Measurements from ENCODE around the gene IGFLR1.
"Not testable (repeated sequence)": the region's sequence is repeated elsewhere in the genome, so short reads cannot be mapped to it uniquely, and the experiment has no call there.

The IGFLR1 gene

DNA sequence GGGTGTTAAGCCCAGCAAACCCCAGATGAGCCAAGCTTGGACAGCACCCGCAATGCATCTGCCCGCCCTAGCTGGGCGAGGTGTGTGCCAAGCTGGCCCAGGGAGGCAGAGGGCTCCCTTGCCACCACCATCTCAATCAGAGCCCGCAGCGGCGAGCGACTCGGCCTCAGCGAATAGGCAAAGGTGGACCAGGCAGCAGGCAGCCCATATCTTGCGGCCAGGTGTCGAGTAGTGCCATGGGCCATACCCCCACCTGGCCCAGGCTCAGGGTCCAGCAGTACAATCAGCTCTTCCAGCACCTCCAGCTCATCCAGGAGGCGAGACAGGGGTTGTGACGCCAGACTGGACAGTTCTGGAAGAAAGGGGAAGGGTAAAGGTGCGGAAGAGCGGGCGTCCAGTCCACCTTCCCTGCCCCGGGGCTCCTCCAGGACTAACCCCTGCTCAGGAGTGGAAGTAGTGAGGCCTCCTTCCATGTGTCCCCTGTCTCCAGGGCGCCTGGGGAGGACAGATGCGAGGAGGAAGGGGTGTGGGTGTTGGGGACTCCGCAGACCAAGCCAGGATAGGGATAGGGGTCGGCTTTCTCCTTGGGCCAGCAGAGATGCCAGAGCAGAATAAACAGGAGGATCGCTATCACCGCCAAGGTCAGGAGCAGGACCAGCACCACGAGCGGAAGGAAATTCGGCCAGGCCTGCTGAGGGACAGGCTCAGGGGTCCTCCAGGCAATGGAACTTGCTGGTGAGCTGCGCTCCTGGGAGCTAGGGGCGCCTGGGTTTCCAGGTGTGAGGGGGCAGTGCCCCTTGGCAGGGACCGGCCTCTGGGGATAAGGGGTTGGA lies 2.8 kb downstream of the IGFLR1 start:
- no peak for DNase-seq

DNA sequence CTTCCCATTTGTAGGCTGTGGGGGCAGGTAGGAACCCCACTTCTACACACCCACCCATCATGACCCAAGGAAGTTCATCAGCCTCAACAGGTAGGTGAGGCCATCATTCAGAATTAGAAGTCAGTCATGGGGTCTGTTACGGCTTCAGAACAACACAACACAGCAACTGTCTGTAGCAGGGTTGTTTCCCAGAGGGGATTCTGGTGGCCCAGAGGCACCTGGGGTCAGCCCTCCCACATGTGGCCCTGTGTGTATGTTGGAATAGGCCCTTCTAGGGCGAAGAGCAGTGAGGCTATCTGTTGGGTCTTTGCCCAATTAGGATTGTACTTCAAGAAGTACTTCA lies 3.4 kb downstream of the IGFLR1 start:
- no peak for DNase-seq

DNA sequence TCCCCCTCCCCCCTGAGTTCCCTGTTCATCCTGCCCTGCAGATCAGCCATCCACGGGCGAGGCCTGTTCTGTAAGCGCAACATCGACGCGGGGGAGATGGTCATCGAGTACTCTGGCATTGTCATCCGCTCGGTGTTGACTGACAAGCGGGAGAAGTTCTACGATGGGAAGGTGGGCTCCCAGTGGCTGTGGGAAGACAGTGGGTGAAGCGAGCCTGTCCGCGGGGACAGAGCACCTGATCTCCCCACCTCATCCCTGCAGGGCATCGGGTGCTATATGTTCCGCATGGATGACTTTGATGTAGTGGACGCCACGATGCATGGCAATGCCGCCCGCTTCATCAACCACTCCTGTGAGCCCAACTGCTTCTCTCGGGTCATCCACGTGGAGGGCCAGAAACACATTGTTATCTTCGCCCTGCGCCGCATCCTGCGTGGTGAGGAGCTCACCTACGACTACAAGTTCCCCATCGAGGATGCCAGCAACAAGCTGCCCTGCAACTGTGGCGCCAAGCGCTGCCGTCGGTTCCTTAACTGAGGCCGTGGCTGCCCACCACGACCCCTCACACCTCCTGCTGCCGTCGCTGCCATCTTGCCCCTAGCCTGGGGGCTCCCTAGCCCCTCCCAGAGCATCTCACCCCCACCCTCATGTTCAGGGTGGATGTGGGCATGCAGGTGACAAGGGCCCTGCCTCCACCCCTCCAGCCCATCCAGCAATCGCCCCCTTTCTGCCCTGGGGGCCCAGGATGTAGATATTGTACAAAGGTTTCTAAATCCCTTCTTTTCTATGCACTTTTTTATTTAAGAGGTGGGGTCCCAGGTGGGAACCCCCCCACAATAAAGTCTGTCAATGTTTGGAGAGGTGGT lies 4.0 kb downstream of the IGFLR1 start:
- DNase-seq, result no peak

DNA sequence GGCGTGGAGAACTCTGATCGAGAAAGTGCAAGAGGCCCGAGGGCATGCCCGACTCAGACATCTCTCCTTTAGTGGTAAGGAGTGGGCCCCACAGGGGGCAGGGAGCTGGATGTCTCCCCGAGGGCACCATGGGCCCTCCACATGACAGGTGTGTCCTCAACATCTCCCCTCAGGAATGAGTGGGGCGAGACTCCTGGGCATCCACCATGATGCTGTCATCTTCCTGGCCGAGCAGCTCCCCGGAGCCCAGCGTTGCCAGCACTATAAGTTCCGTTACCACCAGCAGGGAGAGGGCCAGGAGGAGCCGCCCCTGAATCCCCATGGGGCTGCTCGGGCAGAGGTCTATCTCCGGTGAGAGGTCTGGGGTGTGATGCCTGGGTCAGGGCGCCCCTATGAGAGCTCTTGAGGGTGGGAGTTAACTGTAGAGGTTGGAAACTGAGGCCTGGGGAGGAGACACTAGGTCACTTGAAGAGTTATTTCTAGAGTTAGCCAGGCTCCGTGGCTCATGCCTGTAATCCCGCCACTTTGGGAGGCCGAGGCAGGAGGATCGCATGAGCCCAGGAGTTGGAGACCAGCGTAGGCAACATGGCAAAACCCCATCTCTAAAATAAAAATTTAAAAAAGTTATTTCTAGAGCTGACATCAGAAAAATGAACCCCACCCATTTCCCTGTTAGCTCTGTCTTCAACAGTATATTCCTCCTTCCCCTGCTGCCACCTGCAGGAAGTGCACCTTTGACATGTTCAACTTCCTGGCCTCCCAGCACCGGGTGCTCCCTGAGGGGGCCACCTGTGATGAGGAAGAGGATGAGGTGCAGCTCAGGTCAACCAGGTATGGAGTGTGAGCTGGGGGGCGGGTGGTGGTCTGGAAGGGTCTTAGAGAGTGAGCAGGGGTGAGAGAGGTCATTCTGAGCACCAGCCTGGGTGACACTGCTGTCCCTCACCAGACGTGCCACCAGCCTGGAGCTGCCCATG lies 5.1 kb downstream of the IGFLR1 start:
- DNase-seq, result no peak

DNA sequence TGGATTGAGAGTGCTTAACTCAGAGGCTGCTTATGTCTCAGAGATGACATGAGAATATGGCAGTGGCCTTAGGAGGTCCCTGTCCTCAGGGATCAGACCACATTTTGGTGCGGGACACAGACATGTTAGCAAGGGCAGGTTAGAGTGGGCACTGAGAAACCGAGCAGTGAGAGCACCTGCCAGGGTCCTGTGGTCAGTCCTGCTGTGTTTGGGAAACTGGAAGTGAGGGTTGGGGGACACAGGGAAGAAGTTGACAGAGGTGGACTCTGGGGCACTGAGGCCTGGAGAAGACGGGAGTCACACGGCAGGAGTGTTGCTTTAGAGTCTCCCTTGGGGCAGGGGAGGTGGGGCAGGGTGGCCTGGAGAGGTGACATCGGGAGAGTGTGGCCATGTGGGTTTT lies 7.4 kb downstream of the IGFLR1 start:
- DNase-seq, result no peak

DNA sequence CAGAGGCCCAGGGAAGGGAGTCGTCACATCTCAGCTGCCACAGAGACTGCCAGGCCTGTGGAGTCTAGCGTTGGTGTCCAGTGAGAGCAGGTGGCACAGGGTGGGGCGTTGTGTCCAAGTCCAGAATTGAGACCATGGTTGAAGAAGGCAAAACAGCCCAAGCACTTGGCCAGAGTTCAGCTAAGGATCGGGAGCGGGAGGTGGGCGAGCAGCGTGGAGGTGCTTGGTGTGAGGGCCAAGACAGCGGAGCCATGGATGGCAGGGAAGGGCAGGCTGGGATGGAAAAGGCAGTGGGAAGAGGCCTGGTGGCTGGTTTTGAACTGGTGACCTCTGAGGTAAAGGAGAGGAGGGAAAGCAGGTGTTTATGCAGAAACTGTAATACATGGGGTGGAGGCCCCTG lies 8.0 kb downstream of the IGFLR1 start:
- no peak for DNase-seq

DNA sequence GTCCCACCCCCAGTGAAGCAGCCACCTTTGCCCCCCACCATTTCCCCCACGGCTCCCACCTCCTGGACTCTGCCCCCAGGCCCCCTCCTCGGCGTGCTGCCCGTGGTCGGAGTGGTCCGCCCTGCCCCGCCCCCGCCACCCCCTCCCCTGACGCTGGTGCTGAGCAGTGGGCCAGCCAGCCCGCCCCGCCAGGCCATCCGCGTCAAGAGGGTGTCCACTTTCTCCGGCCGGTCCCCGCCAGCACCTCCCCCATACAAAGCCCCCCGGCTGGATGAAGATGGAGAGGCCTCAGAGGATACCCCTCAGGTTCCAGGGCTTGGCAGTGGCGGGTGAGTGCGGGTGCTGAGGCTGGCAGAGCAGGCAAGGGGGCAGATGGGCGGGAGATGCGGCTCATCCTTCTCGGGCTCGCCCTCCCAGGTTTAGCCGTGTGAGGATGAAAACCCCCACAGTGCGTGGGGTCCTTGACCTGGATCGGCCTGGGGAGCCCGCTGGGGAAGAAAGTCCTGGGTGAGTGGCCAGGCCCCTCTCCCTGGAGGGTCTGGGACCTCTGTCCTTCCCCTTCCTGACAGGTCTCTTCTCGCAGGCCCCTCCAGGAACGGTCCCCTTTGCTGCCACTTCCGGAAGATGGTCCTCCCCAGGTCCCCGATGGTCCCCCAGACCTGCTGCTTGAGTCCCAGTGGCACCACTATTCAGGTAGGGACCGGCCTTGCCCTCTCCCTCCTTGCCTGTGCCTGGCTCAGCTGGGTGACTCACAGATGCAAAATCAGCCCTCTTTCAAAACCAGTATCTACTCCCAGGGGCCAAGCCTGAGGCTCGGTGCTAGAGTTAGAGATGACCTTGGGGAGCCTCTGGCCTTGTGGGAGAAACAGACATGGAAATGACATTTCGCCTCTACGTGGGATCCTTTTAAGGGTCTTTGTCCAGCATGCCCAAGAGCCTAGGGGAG lies 8.8 kb downstream of the IGFLR1 start:
- no peak for DNase-seq

DNA sequence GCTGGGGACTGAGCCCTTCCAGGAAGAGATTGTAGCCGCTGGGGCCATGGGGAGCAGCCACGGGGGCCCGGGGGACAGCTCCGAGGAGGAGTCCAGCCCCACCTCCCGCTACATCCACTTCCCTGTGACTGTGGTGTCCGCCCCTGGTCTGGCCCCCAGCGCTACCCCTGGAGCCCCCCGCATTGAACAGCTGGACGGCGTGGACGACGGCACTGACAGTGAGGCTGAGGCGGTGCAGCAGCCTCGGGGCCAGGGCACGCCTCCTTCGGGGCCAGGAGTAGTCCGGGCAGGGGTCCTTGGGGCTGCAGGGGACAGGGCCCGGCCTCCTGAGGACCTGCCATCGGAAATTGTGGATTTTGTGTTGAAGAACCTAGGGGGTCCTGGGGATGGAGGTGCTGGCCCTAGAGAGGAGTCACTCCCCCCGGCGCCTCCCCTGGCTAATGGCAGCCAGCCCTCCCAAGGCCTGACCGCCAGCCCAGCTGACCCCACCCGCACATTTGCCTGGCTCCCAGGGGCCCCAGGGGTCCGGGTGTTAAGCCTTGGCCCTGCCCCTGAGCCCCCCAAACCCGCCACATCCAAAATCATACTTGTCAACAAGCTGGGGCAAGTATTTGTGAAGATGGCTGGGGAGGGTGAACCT lies 9.6 kb downstream of the IGFLR1 start:
- DNase-seq, result no peak

DNA sequence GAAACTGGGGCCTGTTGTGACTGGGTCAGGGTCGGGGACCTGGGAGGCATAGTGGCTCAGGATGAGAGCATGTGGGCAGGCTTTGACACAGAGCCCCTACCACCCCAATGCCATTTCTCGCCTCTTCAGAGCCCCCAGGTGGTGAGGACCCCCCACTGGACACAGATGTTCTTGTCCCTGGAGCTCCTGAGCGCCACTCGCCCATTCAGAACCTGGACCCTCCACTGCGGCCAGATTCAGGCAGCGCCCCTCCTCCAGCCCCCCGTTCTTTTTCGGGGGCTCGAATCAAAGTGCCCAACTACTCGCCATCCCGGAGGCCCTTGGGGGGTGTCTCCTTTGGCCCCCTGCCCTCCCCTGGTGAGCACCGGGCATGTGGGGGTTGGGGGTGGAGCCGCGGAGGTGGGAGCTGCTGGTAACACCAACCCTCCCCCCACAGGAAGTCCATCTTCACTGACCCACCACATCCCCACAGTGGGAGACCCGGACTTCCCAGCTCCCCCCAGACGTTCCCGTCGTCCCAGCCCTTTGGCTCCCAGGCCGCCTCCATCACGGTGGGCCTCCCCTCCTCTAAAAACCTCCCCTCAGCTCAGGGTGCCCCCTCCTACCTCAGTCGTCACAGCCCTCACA lies 10.4 kb downstream of the IGFLR1 start:
- DNase-seq, result no peak

DNA sequence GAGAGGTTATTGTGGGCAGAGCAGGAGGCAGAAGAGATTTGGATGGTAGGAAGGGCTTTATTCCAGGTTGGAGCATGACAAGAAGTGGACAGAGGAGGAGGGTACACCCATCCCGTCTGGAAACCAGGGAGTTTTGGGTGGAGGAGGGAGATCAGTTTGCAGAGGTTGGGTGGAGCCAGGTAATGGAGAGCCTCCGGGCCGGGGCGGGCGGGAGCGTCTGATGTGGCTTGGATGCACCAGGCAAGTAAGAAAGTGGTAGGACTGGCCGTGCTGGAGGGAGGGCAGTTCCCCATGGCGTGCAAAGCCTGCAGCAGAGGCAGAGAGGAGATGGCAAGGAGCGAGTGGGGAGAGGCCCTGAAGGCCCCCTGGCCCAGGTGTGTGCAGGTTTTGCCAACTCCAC lies 10.9 kb downstream of the IGFLR1 start:
- no peak for DNase-seq

DNA sequence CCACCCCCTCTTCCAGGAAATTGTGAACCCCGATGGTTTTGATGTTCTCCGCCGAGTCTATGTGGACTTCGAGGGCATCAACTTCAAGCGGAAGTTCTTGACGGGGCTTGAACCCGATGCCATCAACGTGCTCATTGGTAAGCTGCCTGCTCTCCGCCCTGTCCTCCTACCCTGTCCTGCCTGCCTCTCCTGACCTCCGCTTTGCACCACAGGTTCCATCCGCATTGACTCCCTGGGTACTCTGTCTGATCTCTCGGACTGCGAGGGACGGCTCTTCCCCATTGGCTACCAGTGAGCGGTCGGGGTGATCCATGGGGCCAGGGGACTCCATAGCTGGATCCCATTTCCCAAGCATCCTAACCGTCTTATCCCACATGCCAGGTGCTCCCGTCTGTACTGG lies 11.9 kb downstream of the IGFLR1 start:
- DNase-seq, result no peak

DNA sequence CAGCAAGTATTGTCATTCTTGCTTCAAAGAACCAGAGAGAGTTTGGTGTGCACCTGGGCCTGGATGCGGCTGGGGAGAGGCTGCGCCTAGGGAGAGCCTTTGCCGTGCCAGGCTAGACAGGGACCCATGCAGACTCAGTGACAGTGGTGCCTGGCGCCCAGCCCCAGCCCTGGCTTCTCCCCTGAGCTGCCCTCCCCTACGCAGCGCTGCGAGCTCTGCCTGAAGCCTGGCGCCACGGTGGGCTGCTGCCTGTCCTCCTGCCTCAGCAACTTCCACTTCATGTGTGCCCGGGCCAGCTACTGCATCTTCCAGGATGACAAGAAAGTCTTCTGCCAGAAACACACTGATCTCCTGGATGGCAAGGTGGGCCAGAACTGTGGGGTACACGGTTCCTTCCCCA lies 12.5 kb downstream of the IGFLR1 start:
- no peak for DNase-seq

DNA sequence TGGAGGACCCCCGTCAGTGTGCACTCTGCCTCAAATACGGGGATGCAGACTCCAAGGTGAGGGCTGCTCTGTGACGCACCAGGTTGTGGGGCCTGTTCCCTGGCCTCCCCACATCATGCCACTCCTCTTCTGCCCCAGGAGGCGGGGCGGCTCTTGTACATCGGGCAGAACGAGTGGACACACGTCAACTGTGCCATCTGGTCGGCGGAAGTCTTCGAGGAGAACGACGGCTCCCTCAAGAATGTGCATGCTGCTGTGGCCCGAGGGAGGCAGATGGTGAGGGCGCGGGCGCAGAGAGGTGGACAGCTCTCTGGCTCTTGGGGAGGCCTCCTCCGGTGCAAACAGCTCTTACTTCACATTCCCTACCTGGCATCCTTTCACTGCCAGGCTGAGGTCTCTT lies 13.2 kb downstream of the IGFLR1 start:
- no peak for DNase-seq

DNA sequence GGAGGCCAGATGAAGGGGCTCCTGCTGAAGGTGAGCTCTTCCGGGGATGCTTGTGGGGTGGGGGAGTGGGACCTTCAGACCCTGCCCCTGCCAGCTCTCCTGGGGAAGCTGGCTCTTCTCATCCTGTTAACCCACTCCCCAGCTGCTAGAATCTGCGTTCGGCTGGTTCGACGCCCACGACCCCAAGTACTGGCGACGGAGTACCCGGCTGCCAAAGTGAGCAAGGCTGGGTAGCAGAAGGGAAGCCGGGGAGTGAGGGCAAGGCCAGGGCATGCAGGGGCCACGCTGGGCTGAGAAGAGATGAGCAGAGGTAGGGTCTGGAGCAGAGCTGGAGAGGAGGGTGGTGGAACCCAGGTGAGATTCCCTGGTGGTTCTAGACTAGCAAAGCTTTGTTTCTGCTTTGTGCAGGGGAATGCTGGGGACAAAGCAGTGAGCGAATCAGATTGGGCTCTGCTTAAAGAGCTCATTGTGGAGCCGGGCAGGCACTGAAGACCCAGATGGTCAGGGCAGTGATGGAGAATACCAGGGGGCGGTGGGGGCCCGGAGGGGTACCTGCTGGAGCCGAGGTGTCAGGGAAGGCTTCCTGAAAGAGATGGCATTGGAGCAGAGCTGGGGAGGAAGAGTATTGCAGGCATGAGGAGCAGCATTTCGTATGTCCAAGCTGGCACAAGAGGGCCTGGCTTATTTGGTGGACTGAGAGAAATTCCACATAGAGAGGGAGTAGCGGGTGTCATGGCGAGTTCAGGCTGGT lies 14.1 kb downstream of the IGFLR1 start:
- DNase-seq, result no peak

DNA sequence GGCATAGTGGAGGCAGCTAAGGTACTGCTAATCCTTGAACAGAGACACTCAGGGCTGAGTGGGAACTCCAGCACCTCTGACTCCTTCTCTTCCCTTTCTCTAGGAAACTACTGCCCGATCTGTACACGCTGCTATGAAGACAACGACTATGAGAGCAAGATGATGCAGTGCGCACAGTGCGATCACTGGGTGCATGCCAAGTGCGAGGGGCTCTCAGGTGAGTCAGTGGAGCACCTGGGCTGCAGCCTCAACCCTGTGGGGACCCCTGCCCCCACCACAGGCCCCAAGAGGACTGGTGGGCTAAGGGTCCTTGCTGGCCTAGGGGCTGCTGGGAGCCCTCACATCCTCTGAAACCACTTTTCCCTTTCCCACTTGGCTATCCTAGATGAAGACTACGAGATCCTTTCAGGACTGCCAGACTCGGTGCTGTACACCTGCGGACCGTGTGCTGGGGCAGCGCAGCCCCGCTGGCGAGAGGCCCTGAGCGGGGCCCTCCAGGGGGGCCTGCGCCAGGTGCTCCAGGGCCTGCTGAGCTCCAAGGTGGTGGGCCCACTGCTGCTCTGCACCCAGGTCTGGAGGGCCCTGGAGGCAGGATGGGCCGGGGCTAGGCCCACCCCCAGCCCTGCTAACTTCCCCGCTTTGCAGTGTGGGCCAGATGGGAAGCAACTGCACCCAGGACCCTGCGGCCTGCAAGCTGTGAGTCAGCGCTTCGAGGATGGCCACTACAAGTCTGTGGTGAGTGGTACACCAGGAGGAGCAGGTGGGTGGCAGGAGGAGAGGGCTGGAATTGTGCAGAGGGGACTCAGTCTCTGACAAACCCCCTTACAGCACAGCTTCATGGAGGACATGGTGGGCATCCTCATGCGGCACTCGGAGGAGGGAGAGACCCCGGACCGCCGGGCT lies 14.9 kb downstream of the IGFLR1 start:
- no peak for DNase-seq

DNA sequence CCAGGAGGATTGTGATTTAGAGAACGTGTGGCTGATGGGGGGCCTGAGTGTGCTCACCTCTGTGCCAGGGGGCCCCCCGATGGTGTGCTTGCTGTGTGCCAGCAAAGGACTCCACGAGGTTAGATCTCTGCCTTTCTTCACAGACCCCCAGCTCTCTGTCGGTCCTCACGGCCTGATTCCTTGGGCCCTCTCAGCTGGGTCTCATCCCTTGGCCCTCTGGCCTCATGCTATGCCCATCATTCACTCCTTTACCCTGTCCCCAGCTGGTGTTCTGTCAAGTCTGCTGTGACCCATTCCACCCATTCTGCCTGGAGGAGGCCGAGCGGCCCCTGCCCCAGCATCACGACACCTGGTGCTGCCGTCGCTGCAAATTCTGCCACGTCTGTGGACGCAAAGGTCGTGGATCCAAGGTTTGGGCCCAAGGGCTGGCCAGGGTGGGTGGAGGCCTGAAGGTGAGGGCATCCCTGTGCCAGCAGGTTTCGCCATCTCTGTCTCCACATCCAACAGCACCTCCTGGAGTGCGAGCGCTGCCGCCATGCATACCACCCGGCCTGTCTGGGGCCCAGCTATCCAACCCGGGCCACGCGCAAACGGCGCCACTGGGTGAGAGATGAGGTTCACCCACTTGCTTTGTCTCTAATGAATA lies 16.9 kb downstream of the IGFLR1 start:
- DNase-seq, result no peak

DNA sequence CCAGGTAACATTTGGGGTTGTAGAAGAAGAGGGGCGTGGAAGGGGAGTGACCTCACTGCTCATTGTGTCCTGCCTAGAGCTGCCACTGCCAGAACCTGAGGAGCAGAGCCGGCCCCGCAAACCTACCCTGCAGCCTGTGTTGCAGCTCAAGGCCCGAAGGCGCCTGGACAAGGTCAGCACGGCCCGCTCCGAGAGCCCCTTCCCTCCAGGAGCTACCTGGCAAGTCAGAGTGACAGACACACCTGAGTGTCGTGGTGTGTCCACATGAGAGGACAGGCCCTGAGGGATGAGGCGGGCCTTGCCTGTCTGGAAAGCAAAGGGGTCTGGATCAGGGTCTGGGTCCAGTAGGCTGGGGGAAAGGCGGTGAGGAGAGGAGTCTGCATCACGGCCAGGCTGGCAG lies 17.7 kb downstream of the IGFLR1 start:
- DNase-seq, result no peak

DNA sequence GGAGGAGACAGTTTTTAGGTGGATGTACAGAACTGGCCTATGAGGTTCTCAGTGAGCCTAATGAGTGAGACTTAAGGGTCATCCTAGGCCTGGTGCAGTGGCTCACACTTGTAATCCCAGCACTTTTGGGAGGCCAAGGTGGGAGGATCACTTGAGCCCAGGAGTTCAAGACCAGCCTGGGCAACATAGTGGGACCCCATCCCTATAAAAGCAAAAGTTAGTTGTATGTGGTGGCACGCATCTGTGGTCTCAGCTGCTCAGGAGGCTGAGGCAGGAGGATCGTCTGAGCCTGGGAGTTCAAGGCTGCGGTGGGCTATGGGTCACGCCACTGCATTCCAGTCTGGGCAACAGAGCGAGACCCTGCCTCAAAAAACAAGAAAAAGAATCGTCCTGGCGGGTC lies 18.1 kb downstream of the IGFLR1 start:
- DNase-seq, result not testable (repeated sequence)

DNA sequence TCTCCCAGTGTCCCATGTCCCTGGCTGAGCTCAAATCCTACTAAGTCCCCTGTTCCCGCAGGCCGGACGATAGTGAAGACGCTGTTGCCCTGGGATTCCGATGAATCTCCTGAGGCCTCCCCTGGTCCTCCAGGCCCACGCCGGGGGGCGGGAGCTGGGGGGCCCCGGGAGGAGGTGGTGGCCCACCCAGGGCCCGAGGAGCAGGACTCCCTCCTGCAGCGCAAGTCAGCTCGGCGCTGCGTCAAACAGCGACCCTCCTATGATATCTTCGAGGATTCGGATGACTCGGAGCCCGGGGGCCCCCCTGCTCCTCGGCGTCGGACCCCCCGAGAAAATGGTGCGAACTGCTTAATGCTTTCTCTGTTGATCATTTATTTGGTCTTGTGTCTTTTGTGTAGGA lies 18.6 kb downstream of the IGFLR1 start:
- DNase-seq, result no peak
